Fibroblast of the aortic adventitia (primary cell): ENCODE results near the gene LYPD8. TPM values are rescaled to one million over a fixed set of nuclear protein-coding genes. Genes with fewer than 3 reads are reported as not detected.

Experiments
- DNase-seq: peaks from one replicate; pipeline ENCODE4 v3.0.0-alpha.2; 2010; ENCODE audit warnings: low read depth
- H3K4me3 ChIP-seq: 2 replicates; pipeline ENCODE4 v1.5.1; 2011; ENCODE audit warnings: low read depth, mild to moderate bottlenecking, control low read depth, low read length, moderate library complexity
- total RNA-seq: library from RNA; depleted of rRNA; stranded (reverse); fragments of >200 nt; gene quantifications from 2 replicates; pipeline ENCODE4 v1.2.3, GENCODE V29; 2012; ENCODE audit warnings: low replicate concordance
- TF ChIP-seq, protein P1 (sequence below): IDR thresholded peaks from 2 replicates; pipeline ENCODE4 v1.5.1; 2011; ENCODE audit warnings: mild to moderate bottlenecking, low read length, control low read depth, inconsistent platforms; ENCODE audit not compliant: insufficient read depth

Gene LYPD8
- total RNA-seq, 1 donor: 0.27 TPM

DNA sequence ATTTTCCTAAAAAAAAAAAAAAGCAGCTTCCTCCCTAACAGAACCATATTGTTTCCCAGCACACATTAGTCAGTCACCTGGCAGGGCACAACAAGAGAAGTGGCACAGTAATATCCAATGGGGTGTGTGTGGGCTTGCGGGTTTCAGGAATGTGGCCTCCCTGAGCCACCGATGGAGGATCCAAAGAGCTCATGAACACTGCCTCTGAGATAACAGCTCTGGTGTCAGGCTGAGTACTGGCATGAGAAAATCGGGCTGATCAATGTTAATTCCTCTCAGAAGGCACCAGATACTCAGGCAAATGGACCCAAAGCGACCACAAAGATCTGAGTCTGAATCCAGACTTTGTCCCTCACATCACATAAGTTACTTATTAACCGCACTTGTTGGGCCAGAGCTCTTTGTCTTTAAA, 2.2 kb upstream of the LYPD8 start:
- TF ChIP-seq, protein P1, sequence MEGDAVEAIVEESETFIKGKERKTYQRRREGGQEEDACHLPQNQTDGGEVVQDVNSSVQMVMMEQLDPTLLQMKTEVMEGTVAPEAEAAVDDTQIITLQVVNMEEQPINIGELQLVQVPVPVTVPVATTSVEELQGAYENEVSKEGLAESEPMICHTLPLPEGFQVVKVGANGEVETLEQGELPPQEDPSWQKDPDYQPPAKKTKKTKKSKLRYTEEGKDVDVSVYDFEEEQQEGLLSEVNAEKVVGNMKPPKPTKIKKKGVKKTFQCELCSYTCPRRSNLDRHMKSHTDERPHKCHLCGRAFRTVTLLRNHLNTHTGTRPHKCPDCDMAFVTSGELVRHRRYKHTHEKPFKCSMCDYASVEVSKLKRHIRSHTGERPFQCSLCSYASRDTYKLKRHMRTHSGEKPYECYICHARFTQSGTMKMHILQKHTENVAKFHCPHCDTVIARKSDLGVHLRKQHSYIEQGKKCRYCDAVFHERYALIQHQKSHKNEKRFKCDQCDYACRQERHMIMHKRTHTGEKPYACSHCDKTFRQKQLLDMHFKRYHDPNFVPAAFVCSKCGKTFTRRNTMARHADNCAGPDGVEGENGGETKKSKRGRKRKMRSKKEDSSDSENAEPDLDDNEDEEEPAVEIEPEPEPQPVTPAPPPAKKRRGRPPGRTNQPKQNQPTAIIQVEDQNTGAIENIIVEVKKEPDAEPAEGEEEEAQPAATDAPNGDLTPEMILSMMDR: no peak
- H3K4me3 ChIP-seq: no peak overlapping the region
- no peak for DNase-seq

- TF ChIP-seq, protein P1: no peak
- no peak overlapping the region for H3K4me3 ChIP-seq
- DNase-seq: no peak
Observed at GRCh38 chr1:248756636-248757035, 1.1 kb upstream of the LYPD8 start.

GRCh38 chr1:248756151-248756550, 592 bp upstream of the LYPD8 start:
- no peak for DNase-seq
- H3K4me3 ChIP-seq: no peak overlapping the region
- TF ChIP-seq, protein P1: no peak

DNA sequence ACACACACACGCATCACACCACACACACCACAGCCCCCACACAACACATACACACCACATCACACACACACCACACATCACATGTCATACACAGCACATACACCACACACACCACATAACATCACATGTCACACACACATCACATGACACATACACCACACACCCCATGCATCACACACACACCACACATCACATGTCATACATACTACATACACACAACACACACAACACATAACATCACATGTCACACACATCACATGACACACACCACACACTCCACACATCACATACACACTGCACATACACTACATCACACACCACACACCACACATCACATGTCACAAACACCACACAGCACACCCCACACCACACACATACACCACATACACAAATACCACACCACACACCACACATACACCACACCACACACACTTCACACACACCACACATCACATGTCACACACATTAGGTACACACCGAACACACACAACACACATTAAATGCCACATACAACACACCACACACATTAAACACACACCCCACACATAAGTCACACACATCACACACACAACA, 1.8 kb downstream of the LYPD8 start:
- DNase-seq: no peak
- TF ChIP-seq, protein P1: no peak
- no peak overlapping the region for H3K4me3 ChIP-seq

- no peak overlapping the region for H3K4me3 ChIP-seq
- no peak for DNase-seq
- TF ChIP-seq, protein P1: no peak
Observed at GRCh38 chr1:248753029-248753594, 2.4 kb downstream of the LYPD8 start.

- no peak overlapping the region for H3K4me3 ChIP-seq
- no peak for DNase-seq
- TF ChIP-seq, protein P1: no peak
Observed at GRCh38 chr1:248752161-248753028, 3.2 kb downstream of the LYPD8 start.
